ENCODE data around the gene C2.
"Not testable (repeated sequence)": the region's sequence is repeated elsewhere in the genome, so short reads cannot be mapped to it uniquely, and the experiment has no call there.

The C2 gene

DNA sequence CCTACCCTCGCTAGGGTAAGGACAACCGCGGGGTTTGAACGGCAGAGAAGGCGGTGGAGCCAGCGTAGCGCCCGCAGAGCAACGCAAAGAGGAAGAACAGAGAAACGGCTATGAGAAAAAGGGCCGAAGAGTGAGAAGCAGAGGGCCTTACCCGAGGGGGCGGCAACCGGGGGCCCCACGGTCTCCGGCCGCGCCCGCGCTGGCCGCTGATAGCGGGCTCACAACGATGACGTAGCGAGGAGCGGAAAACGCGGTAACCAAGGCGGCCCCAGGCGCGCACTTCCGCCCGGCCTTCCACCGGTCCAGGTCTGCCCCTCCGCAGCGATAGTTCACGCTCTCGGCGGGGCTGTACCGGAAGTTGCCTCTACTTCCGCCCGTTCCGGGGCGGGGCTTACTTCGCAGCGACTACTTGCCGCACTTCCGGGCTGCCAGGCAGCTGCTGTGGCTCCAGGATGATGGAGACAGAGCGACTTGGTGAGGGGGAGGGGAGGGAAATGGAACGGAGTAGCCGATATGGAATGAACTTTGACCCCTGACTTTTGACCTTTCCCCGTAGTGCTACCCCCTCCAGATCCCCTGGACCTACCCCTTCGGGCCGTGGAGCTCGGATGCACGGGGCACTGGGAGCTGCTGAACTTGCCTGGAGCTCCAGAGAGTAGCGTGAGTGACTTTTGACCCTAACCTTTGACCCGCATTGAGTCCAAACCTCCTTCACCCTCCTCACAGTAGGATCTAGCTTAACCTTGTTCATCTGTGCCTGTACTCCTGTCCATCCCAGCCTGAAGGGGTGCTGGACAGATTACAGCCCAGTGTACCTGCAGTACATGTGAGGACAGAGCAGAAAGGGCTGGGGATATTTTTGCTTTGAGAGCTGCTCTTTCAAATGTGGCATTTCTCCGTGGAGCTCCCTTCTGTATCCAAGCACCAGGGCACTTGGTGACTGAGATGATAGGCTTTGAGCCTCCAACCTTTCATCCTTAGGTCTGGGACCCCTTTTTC lies 31.5 kb downstream of the C2 start, which contains the start of the genes NELFE and SKIC2:
NELFE (minus strand) TSS at position 231 of the 999 bp plus-strand sequence. CDS start 525 bp downstream, outside the sequence.
SKIC2 (plus strand) TSS at position 435 of the 999 bp plus-strand sequence; CDS start at position 453, 18 bp downstream.
- DNase-seq: peak; percentile 99

DNA sequence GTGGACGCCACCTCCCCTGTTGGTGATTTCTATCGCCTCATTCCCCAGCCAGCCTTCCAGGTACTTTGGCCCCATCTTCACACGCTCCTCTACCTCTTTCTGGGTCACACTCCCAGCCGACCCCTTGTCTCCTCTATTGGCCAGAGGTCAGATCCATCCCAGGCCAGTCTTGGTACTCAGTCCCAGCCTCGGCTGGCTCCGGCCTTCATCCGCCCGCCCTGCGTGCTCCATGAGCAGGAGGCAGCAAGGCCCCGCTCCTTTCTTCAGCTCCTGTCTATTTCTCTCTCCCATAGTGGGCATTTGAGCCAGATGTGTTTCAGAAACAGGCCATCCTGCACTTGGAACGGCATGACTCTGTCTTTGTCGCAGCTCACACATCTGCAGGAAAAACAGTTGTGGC lies 34.1 kb downstream of the C2 start:
- DNase-seq: no peak

DNA sequence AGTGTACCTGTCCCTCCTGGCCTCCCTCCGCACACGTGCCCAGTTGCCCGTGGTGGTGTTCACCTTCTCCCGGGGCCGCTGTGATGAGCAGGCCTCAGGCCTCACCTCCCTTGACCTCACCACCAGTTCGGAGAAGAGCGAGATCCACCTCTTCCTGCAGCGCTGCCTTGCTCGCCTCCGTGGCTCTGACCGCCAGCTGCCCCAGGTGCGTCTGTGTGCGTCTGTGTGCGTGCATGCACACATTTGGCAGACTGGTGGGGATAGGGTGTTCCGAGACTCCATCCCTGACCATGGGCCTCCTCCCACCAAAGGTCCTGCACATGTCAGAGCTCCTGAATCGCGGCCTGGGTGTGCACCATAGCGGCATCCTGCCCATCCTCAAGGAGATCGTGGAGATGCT lies 36.4 kb downstream of the C2 start:
- DNase-seq: no peak

DNA sequence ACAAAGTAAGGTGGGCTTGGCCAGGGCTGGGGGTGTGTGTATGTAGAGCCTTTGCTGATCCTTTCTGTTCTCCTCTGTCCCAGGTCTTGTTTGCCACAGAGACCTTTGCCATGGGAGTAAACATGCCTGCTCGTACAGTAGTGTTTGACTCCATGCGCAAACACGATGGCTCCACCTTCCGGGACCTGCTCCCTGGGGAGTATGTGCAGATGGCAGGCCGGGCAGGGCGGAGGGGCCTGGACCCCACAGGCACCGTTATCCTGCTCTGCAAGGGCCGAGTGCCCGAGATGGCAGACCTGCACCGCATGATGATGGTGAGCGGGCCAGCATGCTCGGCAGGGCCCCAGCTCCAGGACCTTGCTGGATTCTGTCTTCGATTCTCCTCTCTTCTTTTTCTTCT lies 38.2 kb downstream of the C2 start:
- no peak for DNase-seq

DNA sequence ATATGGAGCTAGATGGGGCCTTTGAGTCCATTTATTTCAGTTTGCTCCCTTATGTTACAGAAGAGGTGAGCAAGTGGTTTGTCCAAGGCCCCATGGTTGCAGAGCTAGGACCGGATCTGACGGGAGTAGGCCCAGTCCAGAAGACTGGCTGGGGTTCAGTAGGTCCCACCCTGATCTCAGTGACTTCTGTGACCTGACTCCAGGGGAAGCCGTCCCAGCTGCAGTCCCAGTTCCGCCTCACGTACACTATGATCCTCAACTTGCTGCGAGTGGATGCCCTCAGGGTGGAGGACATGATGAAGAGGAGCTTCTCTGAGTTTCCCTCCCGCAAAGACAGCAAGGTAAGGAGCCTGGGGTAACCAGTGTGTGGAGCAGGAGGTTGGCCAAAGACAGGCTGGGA lies 39.0 kb downstream of the C2 start:
- no peak for DNase-seq

DNA sequence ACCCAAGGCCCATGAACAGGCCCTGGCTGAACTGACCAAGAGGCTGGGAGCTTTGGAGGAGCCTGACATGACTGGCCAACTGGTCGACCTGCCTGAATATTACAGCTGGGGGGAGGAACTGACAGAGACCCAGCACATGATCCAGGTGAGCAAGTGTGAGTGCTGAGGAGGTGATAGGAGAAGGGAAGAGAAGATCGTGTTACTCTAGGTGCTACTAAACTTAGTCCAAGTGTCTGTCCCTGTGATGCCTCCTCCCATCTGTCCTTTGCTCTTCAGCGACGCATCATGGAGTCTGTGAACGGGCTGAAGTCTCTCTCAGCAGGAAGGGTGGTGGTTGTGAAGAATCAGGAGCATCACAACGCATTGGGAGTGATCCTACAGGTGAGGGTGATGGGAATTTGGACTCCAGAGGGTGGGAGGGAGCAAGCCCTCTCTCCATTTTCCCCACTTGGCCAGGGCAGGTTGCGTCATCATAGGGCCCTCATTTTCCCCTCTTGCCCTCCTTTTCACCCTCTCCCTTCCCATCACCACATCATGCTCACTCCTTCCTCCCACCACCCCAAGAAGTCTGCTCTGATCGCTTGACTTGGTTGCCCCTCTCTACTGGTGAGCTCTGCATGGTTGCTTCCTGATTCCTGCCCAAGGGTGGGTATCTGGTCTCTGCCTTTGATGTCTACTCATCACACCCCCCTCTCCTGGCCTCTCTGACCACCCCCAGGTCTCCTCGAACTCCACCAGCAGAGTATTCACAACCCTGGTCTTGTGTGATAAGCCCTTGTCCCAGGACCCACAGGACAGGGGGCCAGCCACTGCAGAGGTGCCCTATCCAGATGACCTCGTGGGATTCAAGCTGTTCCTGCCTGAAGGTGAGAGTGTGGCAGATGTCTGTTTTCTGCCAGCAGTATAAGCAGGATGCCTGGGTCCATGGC lies 39.7 kb downstream of the C2 start:
- no peak for DNase-seq

DNA sequence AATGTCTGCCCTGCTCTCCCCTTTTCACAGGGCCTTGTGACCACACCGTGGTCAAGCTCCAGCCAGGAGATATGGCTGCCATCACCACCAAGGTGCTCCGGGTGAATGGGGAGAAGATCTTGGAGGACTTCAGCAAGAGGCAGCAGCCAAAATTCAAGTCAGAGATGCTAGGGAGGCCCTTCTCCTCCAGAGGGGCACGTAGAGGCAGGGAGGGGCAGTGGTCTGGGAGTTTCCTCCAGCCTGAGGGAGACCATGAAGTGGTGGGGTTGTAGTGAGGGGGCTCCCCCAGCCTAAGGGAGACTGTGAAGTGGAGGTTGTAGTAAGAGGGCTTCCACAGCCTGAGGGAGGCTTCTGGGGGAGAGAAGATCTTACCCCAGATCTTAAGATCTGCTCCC lies 40.4 kb downstream of the C2 start:
- no peak for DNase-seq

DNA sequence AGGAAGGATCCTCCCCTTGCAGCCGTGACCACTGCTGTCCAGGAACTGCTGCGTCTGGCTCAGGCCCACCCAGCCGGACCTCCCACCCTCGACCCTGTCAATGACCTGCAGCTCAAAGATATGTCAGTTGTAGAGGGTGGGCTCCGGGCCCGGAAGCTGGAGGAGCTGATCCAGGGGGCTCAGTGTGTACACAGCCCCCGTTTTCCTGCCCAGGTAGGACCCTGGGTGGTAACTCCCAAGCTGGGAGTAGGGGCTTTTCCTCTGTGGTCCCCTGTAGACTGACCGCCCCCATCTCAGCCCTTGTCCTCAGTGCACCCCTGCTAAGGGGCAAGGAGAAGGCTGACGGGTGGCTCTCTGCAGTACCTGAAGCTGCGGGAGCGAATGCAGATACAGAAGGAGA lies 40.8 kb downstream of the C2 start:
- no peak for DNase-seq

DNA sequence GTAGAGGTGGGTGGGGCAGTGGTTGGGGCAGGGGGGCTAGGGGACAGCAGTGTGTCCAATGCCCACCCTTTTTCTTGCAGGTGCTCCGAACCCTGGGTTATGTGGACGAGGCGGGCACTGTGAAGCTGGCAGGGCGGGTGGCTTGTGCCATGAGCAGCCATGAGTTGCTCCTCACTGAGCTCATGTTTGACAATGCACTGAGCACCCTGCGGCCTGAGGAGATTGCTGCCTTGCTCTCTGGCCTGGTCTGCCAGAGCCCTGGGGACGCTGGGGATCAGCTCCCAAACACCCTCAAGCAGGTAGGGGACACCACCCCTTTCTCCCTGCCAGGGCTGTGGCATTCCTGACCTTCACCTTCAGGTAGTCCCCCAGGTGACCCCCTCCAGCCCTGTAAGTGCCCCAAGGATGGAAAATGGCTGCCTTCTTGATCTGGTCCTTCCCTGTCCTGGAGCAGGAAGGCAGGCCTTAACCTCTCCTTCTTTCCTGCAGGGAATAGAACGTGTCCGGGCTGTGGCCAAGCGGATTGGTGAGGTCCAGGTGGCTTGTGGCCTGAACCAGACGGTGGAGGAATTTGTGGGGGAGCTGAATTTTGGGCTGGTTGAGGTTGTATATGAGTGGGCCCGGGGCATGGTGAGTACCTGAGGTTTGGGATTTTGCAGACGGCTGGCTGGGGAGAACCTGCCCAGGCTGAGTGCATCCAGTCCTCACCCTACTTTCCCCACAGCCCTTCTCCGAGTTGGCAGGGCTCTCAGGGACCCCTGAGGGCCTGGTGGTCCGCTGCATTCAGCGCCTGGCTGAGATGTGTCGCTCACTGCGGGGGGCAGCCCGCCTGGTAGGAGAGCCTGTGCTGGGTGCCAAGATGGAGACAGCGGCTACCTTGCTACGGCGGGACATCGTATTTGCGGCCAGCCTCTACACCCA lies 41.5 kb downstream of the C2 start:
- no peak for DNase-seq

DNA sequence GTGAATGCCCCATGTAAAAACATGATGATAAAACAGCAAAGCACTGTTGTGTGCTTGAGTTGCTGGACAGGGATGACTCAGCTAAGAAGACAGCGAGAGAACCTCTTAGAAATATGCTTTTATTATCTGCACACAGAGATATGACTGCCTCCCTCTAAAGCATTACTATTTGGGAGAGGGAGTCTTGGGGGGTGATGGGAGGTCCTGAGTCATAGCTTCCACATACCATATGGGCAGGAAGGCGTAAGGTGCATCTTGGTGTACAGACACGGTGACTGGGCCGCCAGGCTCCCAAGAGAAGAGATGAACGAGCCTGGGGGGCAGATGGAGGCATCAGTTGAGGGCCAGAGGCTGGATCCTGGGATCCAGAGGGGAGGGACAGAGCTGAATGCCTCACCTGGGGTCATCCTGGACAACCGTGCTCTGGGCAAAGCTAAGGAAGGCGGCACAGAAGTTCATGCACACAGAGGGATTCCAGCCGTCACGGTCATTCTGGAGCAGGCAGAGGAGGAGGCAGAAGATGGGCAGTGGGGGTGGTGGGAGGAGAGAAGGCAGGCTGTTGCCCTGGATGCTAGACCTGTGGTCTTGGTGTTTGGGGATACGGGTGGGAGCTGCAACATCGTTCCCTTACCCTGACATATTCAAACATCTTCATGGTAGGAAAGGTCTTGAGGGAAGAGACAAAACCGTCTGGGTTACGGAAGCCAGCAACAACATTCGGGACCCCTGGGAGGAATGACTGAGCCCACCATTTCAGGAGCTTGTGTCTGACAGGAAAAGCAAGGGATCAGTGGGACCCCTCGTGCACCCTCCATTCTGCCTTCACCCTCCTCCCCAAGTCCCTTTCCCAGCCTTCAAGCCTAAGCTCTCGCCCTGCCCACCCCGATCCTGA lies 42.4 kb downstream of the C2 start:
- no peak for DNase-seq

DNA sequence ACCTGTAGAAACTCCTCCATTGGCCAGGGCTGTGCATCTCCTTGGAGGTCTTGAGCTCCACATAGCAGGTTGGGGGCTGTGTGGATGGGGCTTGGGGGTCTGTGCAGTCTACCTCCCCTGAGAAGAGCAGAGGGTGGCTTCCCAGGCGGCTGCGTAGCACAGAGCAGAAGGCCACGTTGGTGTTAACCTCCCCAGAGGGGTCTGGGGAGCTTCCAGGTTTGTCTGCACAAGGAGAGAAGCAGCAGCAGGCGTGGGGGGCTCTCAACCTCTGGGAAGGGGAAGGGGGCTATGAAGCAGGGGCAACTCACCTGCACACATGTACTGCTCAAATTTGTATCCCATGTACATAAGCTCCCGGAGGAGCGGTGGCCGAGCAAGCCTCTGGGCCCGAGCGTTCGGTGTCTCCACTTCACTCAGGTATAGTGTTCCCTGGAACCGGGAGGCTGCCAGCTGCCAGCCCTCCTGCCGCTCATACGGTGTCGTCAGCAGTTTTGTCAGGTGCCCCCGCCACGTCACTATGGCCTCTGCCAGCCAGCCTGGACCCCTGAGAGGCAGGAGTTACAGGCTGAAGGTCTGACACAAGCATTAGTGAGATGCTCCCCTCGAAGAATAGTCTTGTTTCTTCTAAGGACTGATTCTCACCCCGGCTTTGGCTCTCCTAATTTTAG lies 43.2 kb downstream of the C2 start:
- no peak for DNase-seq

DNA sequence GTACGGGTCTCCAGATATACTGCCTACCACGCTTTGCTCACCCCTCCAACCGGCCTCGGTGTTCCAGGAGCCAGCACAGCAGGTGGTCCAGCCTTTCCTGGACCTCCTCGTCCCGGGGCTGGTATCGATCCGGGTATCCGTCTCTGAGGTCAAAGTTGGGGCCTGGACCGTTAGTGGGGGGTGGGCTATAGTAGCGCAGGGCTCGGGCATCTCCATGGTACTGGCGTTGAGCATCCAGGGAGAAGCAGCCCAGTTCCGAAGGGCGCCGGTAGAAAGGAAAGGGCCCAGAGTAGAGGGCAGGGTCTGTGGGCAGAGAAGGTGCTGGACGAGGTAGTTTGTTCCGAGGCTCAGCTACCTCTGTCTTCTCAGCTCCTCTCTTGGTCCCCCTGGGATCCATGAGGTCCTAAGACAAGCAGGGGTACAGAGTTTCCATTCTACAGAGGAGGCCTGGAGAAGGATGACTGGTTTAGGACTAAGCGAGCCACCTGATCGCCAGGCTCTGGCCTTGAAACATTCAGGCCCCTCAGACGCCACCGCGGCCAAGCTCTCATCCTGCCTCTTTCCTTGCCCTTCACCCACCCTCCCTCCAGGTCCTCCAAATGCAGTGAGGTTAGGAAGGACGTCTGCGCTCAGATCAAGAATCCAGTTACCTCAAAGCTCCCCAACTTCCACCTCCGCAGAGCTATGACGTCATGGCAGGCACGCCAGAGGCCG lies 43.9 kb downstream of the C2 start:
- DNase-seq: no peak

DNA sequence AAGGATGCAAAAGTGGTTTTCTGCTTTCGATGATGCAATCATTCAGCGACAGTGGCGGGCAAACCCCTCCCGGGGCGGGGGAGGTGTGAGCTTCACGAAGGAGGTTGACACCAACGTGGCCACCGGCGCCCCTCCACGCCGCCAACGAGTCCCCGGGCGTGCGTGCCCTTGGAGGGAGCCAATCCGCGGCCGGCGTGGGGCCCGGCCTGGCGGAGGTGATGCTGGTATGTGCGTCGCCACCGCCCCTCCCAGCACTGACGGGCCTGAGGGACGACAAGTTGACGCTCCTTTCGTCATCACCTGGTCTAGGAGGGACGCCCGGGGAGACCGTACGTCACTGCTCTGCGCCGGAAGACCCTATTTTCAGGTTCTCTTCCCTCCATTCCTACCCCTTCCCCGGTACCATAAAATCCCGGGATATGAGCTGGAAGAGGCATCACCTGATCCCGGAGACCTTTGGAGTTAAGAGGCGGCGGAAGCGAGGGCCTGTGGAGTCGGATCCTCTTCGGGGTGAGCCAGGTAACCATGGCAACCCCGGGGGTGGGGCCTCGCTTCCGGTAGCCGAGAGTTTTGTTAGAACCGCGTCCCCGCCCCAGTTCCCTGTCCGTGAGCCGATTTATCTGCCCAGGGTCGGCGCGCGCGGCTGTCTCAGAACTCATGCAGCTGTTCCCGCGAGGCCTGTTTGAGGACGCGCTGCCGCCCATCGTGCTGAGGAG lies 44.6 kb downstream of the C2 start, which contains the start of gene DXO:
DXO (minus strand) TSS at position 146 of the 716 bp plus-strand sequence. CDS start 463 bp downstream, outside the sequence.
- DNase-seq: peak; percentile 99

DNA sequence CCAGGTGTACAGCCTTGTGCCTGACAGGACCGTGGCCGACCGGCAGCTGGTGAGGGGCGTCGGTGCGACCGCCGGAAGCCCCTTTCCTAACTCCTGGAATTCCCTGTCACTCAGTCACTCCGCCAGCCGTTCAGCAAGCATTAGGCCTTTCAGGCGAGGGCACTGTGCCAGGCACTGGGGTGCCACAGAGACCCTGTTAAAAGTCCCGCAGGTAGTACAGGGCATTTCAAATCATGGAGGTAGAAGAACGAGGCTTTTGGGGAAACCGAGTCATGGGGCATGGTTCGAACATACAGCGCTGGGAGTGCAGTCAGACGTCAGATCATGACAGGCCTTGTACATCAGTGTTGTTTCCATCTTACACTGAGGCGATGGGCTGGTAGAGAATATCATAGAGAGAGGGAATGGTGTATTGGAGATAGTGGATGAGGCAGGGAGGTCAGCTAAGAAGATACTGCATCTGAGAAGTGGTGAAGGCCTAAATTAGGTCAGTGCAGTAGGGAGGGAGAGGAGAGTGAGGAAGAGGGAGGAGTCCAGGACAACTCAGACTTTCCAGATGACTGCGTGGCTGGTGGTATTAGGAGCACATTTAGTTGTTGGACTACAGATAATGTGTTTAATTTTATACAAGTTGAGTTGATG lies 45.3 kb downstream of the C2 start:
- peak in 1 of 2 donors; percentile 14 for DNase-seq

DNA sequence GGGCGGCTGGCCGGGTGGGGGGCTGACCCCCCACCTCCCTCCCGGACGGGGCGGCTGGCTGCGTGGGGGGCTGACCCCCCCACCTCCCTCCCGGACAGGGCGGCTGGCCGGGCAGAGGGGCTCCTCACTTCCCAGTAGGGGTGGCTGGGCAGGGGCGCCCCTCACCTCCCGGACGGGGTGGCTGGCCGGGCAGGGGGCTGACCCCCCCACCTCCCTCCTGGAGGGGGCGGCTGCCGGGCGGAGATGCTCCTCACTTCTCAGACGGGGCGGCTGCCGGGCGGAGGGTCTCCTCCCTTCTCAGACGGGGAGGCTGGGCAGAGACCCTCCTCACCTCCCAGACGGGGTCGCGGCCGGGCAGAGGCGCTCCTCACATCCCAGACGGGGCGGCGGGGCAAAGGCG lies 48.5 kb downstream of the C2 start:
- DNase-seq: not testable (repeated sequence)

DNA sequence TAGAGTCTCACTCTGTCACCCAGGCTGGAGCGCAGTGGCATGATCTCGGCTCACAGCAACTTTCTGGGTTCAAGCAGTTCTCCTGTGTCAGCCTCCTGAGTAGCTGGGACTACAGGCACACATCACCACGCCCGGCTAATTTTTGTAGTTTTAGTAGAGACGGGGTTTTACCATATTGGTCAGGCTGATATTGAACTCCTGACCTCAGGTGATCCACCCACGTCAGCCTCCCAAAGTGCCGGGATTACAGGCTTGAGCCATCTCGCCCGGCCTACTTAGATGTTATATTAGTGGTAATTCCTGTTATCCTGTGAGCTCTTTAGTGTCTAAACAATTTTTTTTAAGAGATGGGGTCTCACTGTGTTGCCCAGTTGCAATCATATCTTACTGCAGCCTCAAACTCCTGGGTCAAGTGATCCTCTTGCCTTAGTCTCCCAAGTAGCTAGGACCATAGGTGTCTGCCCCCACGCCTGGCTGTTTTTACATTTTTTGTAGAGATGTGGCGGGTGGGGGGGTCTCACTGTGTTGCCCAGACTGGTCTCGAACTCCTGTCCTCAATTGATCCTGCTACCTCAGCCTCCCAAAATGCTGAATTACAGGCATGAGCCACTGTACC lies 50.4 kb downstream of the C2 start:
- DNase-seq: no peak

DNA sequence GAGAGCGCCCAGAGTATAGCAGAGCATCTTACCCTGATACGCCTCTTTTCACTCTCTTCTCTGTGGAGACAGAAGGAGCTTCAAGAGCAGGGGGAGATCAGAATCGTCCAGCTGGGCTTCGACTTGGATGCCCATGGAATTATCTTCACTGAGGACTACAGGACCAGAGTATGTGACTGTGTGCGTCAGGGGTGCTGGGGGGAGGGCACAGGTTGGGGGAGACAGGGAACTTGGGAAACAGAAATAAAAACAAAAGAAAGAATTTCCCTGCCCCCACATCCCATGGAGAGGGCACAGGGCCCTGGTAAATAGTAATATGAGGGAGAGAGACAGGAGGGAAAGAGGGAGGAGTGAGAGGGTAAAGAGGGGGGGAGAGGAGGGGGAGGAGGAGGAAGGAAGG lies 51.3 kb downstream of the C2 start:
- DNase-seq: no peak

Data from CD4-positive, alpha-beta T cell treated with Interleukin-1 beta for 1 hour (primary cell).